Inflammatory macrophage (primary cell): ENCODE data around the gene SPRY1.
A peak's percentile ranks its signal among the peaks of the same experiment; 100 is the strongest.

Source experiments
- DNase-seq, 2 donors: peaks; one replicate each; pipeline ENCODE4 v3.0.0-alpha.2; 2020 to 2022

Gene SPRY1

DNA sequence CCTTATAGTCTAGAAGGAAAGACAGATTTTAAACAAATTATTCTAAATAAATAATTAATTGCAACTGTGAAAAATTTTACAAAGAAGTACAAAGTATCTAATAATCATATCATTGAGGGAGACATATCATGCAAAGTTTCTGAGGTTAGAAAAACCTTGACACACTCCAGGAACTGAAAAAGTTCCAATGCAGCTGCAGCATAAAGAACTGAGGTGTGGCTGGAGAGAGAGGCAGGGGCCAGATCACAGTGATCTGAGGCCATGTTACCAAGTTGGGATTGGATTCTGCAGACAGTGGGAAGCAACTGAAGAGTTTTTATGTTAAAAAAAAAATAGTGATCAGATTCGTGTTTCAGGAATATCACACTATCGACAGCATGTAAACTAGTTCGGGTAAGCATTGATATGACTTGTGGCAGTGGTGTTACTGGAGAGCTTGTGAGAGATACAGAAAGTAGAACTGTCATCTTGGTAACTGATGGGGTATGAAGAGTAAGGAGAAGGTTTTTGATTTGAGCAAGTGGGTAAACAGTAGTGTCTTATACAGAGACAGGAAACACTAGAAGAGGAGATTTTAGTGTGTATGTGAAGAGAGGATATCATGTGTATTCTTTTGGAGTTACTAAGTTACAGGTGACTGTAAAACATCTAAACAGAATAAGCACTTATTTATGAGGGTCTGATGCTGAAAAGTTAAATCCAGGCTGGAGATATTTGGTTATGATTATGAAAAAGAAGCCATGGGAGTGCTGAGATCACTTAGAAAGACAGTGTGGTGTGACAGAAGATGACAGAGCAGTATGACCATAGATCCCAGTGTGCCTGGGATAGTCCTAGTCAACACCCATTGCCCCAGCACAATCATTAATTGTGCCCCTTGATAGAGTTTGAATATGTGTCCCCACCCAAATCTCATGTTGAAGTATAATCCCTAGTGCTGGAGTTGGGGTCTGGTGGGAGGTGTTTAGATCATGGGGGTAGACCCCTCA, 15.6 kb upstream of the SPRY1 start:
- DNase-seq = no peak

DNA sequence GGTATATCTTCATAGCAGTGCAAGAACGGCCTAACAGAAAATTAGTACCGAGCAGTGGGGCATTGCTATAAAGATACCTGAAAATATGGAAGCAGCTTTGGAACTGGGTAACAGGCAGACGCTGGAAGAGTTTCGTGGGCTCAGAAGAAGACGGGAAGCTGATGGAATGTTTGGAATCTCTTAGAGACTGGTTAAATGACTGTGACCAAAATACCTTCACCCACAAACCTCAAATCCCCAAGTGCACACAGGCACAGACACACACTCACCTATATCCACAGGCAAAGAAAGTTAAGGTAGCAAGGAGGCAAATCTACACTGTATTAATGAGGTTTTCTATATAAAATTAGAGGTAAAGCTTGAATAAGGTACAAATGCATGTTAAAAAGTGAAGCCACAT, 14.6 kb upstream of the SPRY1 start:
- no peak for DNase-seq

DNA sequence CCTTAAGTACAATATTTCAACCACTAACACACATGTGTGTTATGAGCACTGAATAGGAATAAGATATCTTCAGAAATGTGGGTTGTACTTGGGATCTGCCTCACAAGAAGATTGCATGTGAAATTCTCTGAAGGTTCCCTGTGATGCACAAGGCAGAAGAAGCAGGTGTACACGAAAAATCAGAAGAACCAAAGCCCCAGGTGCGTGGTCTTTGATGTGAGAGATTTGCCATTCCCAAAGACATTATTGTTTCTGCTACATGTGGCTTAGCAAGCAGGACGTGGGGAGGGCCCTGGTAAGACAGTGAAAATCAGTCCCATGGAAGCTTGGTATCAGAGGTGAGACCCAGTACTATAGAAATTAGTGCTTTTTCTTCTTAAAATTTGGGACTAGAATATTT, 13.0 kb upstream of the SPRY1 start:
- no peak for DNase-seq

DNA sequence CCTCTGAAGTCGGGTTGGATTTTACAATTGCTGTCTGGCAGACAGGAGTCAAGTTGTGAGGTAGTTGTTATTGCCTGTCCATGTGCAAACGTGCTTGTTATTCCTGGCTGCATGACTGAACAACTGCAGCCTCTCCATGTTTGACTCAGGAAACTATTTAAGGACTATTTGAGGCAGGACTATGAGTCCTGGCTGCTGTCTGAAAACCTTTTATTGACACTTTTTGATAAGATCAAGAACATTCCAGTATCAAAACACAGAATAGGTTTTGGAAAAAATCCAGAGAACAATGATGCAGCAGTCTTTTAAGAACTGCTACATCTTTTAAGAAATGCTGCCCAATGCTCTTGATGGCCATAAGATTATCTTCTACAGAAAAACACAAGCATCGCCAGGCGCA, 10.0 kb upstream of the SPRY1 start:
- DNase-seq = no peak

DNA sequence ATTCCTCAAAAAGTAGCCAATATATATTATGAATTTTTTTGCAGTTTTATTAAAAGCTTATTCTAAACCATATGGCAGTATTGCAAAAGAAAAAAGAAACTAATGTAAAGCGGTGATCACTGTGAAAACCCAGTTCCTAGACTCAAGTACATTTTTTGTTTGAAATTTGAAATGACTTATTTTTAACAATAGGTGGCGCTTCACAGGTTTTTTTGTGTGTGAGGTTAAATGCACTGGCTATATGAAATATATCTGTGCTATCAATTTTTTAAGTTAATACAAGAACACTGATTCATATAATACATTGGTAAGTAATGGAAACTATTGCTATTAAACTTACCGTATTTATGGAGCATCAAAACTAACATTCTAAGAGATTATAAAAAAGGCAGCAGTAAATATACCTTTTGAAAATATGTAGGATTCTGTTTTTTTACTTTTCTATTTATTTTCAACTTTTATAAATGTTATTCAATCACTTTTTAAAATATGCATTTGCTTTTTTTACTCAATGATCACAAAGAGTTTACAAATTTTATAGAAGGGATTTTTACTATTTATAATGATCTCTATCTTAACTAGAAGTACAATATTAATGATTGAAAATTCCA, 5.6 kb upstream of the SPRY1 start:
- DNase-seq = peak in 1 of 2 donors; percentile 53

DNA sequence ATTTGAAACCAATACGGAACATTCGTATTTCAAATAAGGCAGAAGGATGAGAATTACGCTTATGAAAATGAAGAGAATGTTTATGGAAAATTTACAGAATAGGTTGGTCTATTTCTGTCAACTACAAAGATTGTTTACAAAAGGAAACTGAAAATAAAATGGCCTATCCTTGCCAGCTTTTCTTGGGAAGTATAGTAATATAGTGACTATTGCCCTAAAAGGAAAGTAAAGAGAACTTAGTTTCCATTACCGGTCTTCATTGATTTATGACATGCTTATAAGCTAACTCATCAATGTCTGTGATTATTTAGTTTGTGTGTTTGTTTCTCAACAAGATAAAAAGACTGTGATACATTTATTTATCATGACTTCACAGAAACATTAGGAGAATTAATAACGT, 2.9 kb upstream of the SPRY1 start:
- no peak for DNase-seq

DNA sequence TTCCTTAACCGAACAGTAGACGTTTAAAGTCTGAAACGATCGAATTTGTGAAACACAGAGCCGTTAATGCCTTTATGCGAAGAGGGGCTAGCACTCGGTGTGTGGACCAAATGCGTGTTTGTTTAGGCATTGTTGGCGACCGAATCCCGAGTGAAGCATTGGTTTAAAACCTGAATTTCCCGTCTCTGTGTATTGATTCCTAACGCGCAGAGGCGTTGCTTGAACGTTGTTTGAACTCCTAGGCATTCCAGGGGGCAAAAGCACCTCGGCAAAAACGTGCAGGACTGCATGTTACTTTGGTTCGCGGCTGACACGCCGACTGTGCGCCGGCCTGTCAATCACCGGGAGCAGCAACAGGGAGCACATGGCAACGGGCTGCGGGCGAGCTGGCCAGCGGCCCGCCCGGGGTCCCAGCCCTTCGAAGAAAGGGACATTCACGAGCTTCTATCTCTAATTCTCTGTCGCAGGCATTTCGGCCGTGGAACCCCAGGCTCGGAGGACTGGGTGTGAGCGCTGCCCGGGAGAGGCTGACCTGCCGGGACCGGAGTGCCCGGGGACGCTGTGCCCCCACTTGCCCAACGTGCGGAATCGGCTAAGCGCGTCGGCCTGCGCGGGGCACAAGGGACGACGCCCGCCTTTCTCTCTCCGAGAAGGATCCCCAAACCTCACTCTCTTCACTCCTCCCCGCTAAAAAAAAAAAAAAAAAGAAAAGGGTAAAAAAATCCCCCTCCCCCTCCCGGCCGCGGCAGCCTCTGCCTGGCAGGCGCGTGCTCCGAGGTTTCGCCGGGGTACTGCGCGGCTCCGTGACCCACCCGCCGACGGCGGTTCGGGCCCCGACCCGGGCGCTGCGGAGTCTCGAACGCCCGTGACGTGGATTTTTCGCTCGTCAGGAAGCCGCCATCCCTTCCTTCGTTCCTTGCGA, 810 bp downstream of the SPRY1 start:
- peak in 1 of 2 donors; percentile 13 for DNase-seq

DNA sequence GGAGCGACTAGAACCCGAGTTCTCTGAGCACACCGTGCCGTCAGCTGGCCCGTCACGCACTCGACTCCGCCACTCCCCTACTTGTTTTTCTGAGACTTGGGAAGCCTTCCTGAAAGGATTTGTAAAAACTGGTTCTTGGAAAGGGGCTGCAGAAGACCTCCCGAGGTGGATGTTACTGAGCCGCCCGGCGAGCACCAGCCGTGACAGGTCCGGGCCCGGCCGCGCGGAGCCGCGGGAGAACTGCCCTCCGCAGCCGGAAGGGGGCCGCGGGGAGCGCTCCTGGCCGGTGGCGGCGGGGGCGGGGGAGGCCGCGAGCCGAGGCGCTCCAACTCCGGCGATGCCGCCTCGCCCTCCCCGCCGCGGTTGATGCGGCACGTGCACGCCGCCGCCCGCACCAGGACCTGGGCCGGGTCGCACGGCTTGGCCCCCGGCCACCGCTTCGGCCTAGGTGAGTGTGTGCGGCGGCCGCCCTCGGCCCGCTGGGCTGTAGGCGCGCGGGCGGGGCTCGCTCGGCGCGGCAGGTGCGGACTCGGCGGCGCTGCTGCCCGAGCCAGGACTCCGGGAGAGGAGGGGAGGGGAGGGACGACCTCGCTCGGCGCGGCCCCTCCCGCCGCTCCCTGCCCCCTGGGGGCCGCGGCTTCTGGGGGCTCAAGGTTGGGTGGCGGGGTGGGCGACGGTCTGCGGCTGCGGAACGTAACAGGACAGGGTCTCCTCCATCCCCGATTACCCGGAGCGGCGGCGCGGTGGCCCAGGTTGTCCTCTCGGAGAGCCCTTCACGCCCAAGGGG, 1.7 kb downstream of the SPRY1 start:
- peak; percentile 50 to 69 for DNase-seq

DNA sequence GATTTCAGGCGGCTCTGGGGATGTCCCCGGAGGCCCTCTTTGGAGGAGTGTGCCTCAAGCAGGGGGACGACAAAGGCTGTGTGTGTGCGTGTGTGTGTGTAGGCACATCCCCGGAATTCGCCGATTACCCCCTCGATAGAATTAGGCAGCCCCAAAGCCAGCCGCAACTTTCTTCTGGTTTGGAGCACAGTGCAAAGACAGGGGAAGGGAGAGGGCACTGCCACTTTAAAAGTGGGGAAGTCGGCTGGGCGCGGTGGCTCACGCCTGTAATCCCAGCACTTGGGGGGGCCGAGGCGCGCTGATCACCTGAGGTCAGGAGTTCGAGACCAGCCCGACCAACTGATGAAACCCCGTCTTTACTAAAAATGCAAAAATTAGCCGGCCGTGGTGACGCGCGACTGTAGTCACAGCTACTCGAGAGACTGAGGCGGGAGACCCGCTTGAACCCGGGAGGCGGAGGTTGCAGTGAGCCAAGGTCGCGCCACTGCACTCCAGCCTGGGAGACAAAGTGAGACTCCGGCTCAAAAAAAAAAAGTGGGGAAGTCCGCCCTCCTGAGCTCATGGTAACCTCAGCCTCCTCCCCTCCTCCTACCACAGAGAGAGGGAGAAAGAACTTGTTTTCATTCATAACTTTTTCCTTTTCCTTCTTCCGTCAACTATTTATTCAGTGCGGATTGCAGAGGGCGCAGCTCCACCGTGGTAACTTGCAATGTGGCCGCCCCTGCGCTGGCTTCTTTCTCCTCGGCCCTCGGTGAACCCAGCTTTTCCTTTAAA, 2.4 kb downstream of the SPRY1 start:
- DNase-seq = peak; percentile 38 to 48

DNA sequence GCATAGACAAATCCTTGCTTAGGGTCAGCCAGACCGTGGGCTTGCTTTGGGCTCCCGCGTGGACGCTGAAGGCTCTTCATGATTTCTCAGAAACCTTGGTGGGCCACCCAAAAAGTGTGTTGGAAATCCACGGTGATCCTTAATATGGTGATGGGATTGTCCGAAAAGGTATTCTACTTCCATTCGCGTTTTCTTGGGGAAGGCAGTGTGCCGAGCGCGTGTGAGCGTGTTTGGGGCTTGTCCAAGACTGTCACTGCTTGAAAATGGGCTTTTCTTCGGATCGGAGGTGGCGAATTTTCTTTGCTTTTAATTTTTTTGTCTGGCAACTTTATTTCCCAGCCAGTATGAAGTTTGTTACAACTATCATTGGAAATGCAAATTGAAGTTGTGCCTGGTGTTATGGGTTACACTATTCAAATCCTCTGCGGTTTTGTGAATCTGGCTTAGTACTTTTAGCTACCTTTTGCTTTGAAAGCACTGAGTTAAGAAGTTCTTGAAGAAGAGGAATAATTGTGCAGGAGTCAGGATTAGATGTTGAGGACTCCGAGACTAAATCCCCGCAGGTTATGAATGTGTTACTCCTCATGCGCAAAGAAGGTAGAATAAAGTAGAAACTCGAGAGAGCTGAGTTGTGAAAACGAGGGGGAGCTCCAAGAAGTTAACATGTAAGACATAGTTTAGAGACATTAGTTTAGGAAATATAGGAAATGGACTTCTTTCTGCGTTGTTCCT, 3.2 kb downstream of the SPRY1 start:
- DNase-seq = no peak

DNA sequence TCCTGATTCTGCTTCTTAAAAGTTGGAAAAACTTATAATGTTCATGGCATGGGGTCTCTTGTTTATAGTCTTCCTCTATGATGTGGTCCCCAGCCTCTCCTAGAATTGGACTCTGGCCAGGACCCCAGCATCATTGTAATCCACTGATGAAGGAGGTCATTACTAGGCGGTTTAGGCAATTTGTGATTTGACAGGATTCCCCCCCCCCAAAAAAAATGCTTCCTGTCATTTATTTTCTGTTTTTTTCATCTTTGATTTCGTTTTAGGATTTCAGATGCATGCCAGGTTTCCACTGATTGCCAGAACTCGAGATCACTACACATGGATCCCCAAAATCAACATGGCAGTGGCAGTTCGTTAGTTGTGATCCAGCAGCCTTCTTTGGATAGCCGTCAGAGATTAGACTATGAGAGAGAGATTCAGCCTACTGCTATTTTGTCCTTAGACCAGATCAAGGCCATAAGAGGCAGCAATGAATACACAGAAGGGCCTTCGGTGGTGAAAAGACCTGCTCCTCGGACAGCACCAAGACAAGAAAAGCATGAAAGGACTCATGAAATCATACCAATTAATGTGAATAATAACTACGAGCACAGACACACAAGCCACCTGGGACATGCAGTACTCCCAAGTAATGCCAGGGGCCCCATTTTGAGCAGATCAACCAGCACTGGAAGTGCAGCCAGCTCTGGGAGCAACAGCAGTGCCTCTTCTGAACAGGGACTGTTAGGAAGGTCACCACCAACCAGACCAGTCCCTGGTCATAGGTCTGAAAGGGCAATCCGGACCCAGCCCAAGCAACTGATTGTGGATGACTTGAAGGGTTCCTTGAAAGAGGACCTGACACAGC, 4.9 kb downstream of the SPRY1 start:
- DNase-seq = no peak

DNA sequence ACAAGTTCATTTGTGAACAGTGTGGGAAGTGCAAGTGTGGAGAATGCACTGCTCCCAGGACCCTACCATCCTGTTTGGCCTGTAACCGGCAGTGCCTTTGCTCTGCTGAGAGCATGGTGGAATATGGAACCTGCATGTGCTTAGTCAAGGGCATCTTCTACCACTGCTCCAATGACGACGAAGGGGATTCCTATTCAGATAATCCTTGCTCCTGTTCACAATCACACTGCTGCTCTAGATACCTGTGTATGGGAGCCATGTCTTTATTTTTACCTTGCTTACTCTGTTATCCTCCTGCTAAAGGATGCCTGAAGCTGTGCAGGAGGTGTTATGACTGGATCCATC, 5.5 kb downstream of the SPRY1 start:
- no peak for DNase-seq

DNA sequence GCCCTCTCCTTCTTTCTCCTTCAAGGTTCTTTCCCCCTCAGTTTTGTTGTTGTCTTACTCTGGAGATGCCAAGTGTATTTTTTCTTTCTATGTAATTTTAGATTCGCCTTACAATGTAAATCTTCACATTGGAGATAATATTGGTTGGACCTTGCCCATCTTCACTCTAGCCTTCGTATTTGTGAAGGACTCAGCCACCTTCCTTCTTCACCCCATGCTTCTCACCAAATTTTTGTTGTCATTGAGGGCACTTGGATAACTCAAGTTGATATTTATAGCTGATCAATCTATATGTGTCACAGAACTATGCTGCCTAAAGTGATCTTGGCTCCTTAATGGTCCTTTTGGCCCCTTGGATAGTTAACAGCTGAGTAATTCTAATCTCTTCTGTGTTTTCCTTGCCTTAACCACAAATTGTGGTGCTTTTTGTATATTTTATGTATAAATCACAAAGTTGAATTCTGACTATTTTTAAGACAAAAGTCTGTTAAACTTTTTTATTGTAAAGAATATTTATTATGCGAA, 6.5 kb downstream of the SPRY1 start:
- no peak for DNase-seq

DNA sequence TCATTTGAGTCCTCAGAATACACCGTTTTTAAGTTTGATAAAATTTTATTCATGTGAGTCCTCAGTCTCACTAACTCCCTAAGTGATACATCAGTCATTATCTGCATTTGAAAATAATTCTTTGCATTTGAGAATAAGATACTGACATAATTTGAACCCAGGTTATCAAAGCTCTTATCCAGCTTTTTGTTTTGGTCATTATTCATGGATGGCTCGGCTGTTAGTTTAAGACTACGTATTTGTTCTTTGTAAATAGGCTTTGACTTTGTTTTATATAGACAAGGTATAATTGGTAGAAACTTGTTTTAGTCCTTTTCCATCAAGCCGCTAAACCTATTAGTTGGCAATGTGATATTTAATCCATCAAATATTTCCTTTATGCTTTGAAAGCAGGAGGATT, 7.9 kb downstream of the SPRY1 start:
- DNase-seq = no peak

DNA sequence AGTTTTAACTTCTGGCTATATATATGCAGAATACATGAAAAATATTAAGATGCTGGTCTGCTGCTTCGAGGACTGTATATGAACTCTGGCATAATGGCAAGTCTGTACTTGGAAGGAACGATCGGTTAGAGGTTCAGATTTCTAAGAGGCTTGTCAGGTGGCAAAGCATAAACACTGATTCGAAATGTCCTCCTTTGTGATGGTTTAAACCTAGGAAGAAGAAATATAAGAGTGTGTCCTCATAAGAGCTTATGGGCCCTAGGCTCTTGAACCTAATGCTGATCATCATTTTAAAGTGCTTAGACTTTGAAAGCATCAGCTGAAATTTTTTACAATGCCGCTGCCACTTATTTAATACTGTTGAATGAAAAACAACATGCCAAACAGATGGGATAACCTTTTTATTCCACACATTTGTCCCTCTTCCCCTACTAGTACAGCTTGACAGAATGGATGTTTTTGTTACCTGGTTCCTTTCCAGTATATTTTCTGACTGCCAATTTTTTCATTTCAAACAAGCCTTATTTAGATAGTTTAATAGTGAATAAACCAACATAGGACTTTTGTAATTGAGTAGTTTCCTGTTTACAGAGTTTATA, 8.8 kb downstream of the SPRY1 start:
- no peak for DNase-seq

DNA sequence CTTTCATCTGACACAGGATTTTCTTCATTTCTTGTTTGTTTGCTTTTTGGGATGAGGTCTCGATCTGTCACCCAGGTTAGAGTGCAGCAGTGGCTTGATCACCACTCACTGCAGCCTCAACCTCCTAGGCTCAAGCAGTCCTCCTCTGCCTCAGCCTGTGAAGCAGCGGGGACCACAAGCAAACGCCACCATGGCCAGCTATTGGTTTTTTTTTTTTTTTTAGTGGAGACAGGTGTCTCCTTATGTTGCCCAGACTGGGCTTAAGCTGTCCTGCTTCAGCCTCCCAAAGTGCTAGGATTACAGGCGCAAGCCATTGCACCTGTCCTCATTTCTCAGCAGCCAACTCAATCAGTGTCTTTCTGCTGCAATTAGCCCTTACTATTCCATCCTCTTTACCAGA, 10.3 kb downstream of the SPRY1 start:
- no peak for DNase-seq

DNA sequence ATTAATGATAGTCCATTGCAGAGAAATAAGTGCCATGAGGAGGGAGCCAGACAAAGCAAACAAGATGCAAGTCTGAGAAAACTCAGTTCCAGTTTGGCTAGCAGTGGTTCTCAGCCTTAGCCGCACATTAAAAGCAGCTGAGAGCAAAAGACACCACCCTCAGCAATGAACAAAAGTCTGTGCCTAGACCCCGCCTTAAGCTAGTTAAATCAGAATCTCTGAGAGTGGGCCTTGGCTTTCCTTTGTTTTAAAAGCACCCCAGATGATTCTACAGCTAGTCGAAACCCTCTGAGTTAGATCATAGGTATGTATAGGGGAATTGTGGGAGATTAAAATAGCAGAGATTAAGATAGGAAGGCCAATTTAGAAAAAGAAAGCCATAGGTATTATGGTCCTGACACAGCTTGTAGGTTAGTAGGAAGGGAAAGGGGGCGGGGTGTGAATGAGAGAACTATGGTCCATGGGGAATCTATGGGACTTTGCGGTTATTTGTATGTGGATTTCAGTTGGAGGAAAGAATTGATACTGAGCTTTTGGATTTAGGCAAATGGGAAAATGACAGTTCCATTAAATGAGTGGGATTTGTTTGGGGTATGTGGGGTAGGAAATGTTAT, 12.0 kb downstream of the SPRY1 start:
- no peak for DNase-seq

DNA sequence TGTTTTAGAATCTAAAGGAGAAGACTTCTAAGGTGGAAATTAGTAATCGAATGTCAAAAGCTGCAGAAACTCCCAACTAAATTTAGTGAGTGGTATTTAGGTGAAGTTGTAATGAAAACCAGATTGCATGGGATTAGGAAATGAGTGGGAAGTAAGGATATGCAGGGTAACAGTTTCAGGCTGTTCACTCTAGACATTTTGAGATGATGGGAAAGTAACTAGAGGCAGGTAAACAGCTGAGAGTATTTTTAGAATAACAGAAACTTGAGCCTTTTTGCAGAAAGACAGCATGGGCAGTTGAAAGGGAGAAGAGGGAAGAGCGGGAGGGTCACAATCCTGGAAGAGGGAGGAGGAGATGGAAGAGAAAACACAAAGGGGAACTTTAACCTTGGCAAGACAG, 12.7 kb downstream of the SPRY1 start:
- no peak for DNase-seq

DNA sequence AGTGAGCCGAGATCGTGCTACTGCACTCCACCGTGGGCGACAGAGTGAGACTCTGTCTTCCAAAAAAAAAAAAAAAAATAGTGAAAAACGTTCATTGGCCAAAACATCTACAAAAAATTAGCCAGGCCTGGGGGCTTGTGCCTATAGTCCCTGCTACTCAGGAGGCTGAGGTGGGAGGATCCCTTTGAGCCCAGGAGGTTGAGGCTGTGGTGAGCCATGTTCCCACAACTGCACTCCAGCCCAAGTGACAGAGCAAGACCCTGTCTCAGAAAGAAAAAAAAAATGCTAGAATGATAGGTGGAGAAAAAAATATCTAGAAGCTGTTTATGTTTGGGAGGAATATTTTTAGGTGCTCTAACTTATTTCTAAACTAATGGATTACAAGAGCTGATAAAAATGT, 14.9 kb downstream of the SPRY1 start:
- DNase-seq = no peak
